Measurements from ENCODE around the gene NCK1. TPM values are rescaled to one million over a fixed set of nuclear protein-coding genes. Genes with fewer than 3 reads are reported as not detected.

NCK1 gene
- total RNA-seq (2014; rRNA removed; shearing (Covaris generic)) = 33.1 and 42.9 TPM in 2 replicates

DNA sequence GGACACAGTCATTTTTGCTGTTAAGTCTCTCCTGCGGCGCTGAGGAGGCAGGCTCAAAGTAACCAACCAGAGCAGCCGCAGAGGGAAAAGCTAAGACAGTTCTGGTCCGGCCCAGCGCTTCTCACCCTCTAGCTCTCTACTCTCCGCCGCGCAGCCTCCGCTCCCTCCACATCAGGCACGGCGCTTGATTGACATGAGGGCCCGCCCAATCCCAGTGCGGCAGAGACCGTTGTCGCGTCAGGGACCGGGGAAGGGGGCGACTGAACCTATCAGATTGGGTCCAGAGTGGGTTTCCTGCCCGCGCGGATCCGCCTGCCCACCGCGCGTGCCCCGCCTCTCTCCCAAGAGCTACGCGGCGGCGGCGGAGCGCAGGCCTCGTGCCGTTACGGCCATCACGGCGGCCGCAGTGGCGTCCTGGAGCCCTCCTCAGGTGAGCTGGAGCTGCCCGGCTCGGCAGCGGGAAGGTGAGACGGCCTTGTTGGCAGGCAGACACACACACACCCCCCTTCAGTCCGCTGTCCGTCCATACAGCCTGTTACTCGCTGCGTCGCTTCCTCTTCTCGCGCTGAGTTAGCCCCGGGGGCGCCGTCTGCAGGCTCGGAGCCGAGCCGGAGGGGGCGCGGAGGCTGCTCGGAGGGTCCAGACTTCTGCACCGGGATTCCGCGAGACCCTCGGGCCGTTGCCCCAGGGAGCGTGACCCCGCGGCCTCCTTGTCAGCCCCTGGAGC lies at the start of gene NCK1:
NCK1 (plus strand) TSS at position 319 of the 727 bp plus-strand sequence. CDS start 65,794 bp downstream, outside the sequence.
- Histone ChIP-seq H3K36me3 (peaks cover 6% of the 10 kb centered on the region; the same call in 1 of the 2 replicates), H3K27ac (peak within 1 kb of the TSS; percentile 65), H3K4me1 (peaks cover 8% of the 10 kb centered on the region), H3K9me3 (replicated peaks) (no peaks in the 10 kb centered on the region), H3K27me3 (no peaks in the 10 kb centered on the region), H3K4me3 (peak within 1 kb of the TSS; percentile 80)
- peak; percentile 98 for DNase-seq

- no peaks in the 10 kb centered on the region; the same call in 1 of the 2 replicates for H3K4me1 ChIP-seq
- no peak for DNase-seq
- H3K27me3 ChIP-seq = no peaks in the 10 kb centered on the region
- no peaks in the 10 kb centered on the region for H3K36me3 ChIP-seq
- H3K9me3 ChIP-seq (replicated peaks) = no peaks in the 10 kb centered on the region
- H3K27ac ChIP-seq = no peak overlapping the region
- no peak overlapping the region for H3K4me3 ChIP-seq
Measured at GRCh38 chr3:136817448-136817847, 44.6 kb upstream of the NCK1 start.

DNA sequence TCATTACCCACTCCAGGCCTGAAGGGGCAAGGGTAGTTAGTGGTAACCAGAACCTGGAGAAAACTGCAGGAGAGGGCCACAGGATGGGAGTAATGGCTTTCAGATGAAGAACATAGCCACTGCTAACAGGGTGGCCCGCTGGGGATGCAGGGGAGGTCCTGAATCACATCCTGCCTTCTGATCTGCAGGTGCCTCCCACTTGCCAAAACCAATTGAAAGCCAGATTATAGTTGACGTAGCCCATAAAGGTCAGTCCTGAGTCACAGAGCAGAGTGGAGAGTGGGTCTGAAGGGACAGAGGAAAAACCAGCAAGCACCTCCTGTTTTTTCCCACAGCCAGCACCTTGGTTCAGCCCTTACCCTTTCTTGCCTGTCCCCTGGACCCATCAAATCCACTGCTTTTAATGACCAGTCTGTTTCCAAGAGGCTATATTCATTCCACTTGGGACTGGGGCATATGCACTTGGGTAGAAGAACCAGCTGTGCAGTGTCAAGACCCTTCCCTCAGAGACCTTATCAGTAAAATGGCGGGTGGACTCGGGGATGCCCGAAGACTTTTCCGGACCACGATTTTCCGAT lies 43.7 kb upstream of the NCK1 start:
- Histone ChIP-seq H3K9me3 (replicated peaks) (no peaks in the 10 kb centered on the region), H3K36me3 (no peaks in the 10 kb centered on the region), H3K27ac (peak overlapping the region; percentile 66), H3K27me3 (no peaks in the 10 kb centered on the region), H3K4me1 (no peaks in the 10 kb centered on the region; the same call in 1 of the 2 replicates), H3K4me3 (peak overlapping the region; percentile 79)
- peak; percentile 49 to 71 for DNase-seq

DNA sequence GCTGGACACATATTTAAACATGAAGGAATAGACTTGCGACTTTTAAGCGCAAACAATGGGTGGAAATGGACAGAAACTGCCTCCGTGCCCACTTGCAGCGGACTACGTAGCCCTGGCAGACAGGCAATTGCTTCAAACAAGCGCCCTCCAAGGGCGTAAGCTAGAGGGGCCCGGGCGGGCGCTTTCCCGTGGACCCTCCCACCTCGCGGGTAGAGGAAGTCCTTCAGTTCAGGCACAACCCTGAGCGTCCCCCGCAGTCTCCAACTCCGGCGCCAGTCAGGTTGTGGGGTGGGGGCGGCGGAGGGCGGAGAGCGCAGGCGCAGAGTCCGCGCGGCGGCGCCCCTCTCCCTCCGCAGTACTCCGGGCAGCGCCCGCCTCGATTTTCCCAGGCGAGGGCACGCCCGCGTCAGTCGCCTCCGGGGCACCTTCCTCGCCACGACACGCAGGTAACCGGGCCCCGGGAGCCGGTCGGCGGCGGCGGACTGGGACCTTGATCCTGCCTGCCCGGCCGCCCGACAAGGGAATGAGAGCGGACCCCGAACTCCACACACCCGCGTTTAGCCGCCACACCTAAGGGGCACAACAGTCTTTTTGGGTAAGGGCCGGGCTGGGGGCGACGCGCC lies 43.1 kb upstream of the NCK1 start, which contains the start of gene SLC35G2:
SLC35G2 (plus strand) TSS at position 358 of the 623 bp plus-strand sequence. CDS start 35,335 bp downstream, outside the sequence.
- Histone ChIP-seq H3K27ac (peak within 1 kb of the TSS; percentile 66), H3K36me3 (no peaks in the 10 kb centered on the region), H3K9me3 (replicated peaks) (no peaks in the 10 kb centered on the region), H3K27me3 (no peaks in the 10 kb centered on the region), H3K4me1 (no peaks in the 10 kb centered on the region; the same call in 1 of the 2 replicates), H3K4me3 (peak within 1 kb of the TSS; percentile 79)
- peak; percentile 84 for DNase-seq

- Histone ChIP-seq H3K9me3 (replicated peaks) (no peaks in the 10 kb centered on the region), H3K4me1 (no peaks in the 10 kb centered on the region; the same call in 1 of the 2 replicates), H3K4me3 (peak overlapping the region; percentile 79), H3K27ac (peak overlapping the region; percentile 66), H3K27me3 (no peaks in the 10 kb centered on the region), H3K36me3 (no peaks in the 10 kb centered on the region)
- DNase-seq = peak; percentile 44 to 57
Measured at GRCh38 chr3:136819392-136819730, 42.6 kb upstream of the NCK1 start.

GRCh38 chr3:136819731-136820679 lies 42.0 kb upstream of the NCK1 start:
- DNase-seq = peak; percentile 50 to 60

DNA sequence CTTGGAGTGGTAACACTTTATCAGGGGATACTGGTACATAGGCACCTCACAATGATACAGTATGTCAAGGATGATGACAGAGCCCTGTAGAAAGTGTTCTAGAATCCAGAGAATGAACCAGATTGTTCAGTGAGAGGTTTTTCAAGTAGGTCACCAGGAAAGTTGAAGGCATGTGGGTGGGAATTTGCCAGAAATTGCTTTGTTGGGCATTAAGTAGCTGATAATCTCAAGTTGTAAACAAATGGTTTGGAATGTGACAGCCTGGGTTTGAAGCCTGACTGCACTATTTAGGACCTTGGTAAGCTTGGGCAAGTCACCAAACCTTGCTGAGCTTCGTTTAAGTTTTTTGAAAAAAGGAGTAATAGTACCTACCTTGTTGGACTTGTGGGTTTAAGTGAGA lies 30.5 kb upstream of the NCK1 start:
- DNase-seq = no peak
- Histone ChIP-seq H3K4me3 (no peak overlapping the region), H3K27ac (no peak overlapping the region), H3K27me3 (no peaks in the 10 kb centered on the region), H3K4me1 (no peaks in the 10 kb centered on the region), H3K36me3 (no peaks in the 10 kb centered on the region), H3K9me3 (replicated peaks) (no peaks in the 10 kb centered on the region)

More at GRCh38 chr3:136819731-136820679, 42.0 kb upstream of the NCK1 start:
- Histone ChIP-seq H3K4me3 (peak overlapping the region; percentile 79), H3K9me3 (replicated peaks) (no peaks in the 10 kb centered on the region), H3K4me1 (no peaks in the 10 kb centered on the region; the same call in 1 of the 2 replicates), H3K36me3 (no peaks in the 10 kb centered on the region), H3K27ac (peak overlapping the region; percentile 66), H3K27me3 (no peaks in the 10 kb centered on the region)

DNA sequence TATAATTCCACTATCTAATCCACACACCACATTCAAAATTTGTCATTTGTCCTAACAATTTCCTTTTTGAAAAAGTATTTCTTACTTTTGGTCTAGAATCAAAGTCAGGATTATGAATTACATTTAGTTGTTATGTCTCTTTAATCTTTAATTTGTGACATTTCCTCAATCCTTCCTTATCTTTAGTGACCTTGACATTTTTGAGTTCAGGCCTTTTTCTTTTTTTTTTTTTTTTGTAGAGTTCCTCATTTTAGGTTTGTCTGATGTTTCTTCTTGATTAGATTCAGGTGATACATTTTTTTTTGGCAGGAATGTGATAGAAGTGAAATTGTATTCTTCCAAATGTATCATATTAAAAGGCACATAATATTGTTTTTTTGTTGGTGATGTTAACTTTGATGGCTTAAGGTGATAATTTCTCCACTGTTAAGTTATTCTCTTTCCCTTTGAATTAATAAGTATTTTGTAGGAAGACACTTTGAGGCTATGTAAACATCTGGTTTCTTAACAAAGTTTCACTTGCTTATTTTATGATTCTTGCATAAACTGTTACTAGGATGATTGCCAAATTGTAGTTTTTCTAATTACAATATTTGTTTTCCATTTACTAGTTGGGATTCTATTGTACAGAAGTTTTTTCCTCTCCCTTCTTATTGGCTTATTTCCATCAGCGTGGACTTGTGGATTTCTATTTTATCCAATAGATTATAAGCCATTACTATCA lies 26.8 kb upstream of the NCK1 start:
- no peaks in the 10 kb centered on the region for H3K9me3 ChIP-seq (replicated peaks)
- peaks cover 2% of the 10 kb centered on the region; the same call in 1 of the 2 replicates for H3K36me3 ChIP-seq
- DNase-seq = no peak
- H3K4me1 ChIP-seq = no peaks in the 10 kb centered on the region
- H3K4me3 ChIP-seq = no peak overlapping the region
- H3K27ac ChIP-seq = no peak overlapping the region
- no peaks in the 10 kb centered on the region for H3K27me3 ChIP-seq

DNA sequence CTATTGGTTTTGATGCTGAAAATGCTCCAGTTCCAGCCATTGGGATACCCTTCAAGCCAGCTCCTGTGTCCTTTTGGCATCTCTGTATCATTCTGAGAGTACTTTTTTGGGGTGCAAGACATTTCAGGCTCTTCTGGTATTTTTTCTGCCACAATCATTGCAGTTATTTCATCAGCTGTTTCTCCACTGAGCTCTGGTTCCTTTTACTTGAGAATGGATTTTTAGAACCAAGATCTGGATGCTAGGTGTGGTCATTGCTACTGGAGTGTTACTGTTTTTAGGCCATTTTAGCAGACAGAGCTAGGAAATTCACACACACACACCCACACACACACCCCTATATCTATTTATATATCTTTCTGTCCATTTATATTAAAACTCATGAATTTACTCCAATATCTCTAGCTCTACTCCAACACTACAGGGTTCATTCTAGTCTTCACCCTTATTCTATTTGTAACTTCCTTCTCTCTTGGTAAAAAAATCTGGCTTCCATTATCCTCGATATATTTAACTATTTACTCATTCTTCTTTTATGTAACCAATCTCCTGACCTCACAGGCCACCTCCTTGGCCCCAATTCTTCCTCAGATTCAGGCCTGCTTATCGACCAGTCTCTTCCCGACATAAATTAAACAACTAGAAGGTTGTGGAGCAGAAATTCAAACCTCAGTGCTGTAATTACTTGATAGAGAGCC lies 26.0 kb upstream of the NCK1 start:
- Histone ChIP-seq H3K27me3 (no peaks in the 10 kb centered on the region), H3K9me3 (replicated peaks) (no peaks in the 10 kb centered on the region), H3K27ac (no peak overlapping the region), H3K4me3 (no peak overlapping the region), H3K4me1 (no peaks in the 10 kb centered on the region), H3K36me3 (peaks cover 2% of the 10 kb centered on the region; the same call in 1 of the 2 replicates)
- DNase-seq = no peak

DNA sequence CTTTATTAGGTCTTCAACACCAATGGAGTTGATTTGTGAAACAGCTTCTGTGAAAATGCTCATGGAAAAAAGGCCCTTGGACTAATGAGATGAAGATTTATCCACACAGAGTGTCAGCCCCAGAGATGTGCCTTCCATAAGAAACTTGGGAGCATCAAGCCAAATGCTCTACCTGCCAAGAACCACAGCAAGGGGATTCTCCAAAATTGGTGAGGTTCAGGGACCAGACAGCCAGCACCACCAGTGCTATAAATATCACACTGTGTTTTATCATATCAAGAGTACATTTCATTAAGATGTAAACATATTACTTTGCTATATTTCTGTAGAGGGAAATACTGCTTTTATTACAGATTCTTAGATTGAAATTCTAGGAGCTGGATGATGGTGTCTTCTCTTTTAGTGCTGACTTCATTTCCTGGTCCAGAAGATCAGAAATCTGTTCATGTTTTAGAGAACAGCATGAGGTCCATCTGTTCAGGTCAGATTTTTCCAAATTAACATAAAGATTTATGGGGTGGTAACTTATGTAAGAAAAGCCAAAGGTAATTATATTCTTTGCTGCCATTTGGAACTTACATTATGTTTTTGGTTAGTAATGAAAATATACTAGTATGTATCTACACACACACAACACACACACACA lies 25.4 kb upstream of the NCK1 start:
- peaks cover 5% of the 10 kb centered on the region for H3K36me3 ChIP-seq

GRCh38 chr3:136838641-136839555 lies 23.1 kb upstream of the NCK1 start:
- no peak for DNase-seq
- Histone ChIP-seq H3K36me3 (peaks cover 7% of the 10 kb centered on the region), H3K27me3 (no peaks in the 10 kb centered on the region), H3K4me1 (no peaks in the 10 kb centered on the region), H3K9me3 (replicated peaks) (no peaks in the 10 kb centered on the region), H3K27ac (no peak overlapping the region), H3K4me3 (no peak overlapping the region)

More for the DNA sequence above, 25.4 kb upstream of the NCK1 start:
- H3K9me3 ChIP-seq (replicated peaks) = no peaks in the 10 kb centered on the region
- H3K4me1 ChIP-seq = no peaks in the 10 kb centered on the region
- no peak overlapping the region for H3K27ac ChIP-seq
- no peak for DNase-seq
- no peaks in the 10 kb centered on the region for H3K27me3 ChIP-seq
- no peak overlapping the region for H3K4me3 ChIP-seq

DNA sequence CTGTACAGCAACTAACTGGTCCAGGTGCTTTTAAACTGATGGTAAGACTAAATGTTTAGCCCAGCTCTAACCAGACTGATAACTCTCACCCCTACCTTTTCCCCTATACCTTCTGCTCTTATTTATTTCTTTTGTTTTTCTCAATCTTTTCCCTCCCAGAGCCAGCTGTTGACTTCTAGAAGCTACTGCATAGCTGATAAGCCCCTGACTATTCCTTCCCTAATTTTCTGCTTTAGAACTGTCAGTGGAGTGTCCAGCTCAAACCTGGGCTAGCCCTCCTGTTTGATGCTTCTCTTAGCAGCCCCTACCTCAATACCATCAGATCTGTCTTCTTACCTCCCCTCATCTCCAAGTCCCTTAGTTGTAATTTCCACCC lies 22.5 kb upstream of the NCK1 start:
- Histone ChIP-seq H3K9me3 (replicated peaks) (no peaks in the 10 kb centered on the region), H3K27ac (no peak overlapping the region), H3K36me3 (peaks cover 7% of the 10 kb centered on the region), H3K27me3 (no peaks in the 10 kb centered on the region), H3K4me3 (no peak overlapping the region), H3K4me1 (no peaks in the 10 kb centered on the region)
- DNase-seq = no peak

Data from SJCRH30 (cell line).